ENCODE data around the gene ATE1. TPM values are rescaled to one million over a fixed set of nuclear protein-coding genes. Genes with fewer than 3 reads are reported as not detected.
"Not testable (repeated sequence)": the region's sequence is repeated elsewhere in the genome, so short reads cannot be mapped to it uniquely, and the experiment has no call there.

ATE1 gene
- total RNA-seq, result 26.0 TPM
- long read RNA-seq, full-length matches to known transcripts, result 16 of 33 reads
- long read RNA-seq, partial matches to known transcripts, result 2 of 33 reads
- long read RNA-seq, other reads (novel, unspliced or antisense), result 15 of 33 reads

GRCh38 chr10:121927841-121928527 lies at the start of gene ATE1:
TSS of gene ATE1 (minus strand) at chr10:121928031. CDS start at chr10:121927949, 82 bp downstream.
- H3K4me1 ChIP-seq, result peaks cover 17% of the 10 kb centered on the region
- no peak for TF ChIP-seq CTCF (IDR thresholded peaks at IDR 0.05)
- no peaks in the 10 kb centered on the region for H3K27me3 ChIP-seq (ENCODE audit: low read depth)
- intact Hi-C loops (cut with DNase I), result no loop called here
- peak within 1 kb of the TSS; percentile 93 for H3K4me3 ChIP-seq
- peaks cover 5% of the 10 kb centered on the region for H3K36me3 ChIP-seq
- peak within 1 kb of the TSS; percentile 99 for H3K27ac ChIP-seq
- DNase-seq (peak; percentile 93), ATAC-seq (peak; percentile 98 to 99)
- no peaks in the 10 kb centered on the region for H3K9me3 ChIP-seq

GRCh38 chr10:121976607-121977006 lies 48.8 kb upstream of the ATE1 start:
- TF ChIP-seq CTCF (IDR thresholded peaks at IDR 0.05), result no peak
- peaks cover 23% of the 10 kb centered on the region for H3K4me1 ChIP-seq
- H3K27me3 ChIP-seq (ENCODE audit: low read depth), result no peaks in the 10 kb centered on the region
- no peak for ATAC-seq
- intact Hi-C loops (cut with DNase I), result no loop called here
- no peak for DNase-seq
- peaks cover 3% of the 10 kb centered on the region for H3K36me3 ChIP-seq
- no peaks in the 10 kb centered on the region for H3K9me3 ChIP-seq
- no peak overlapping the region for H3K27ac ChIP-seq
- no peak overlapping the region for H3K4me3 ChIP-seq

- H3K4me3 ChIP-seq, result peak overlapping the region; percentile 87
- ATAC-seq (peak; percentile 29 to 31), DNase-seq (no peak)
- H3K36me3 ChIP-seq, result peaks cover 13% of the 10 kb centered on the region
- TF ChIP-seq CTCF (IDR thresholded peaks at IDR 0.05), result peak; percentile 11
- H3K27me3 ChIP-seq (ENCODE audit: low read depth), result no peaks in the 10 kb centered on the region
- H3K9me3 ChIP-seq, result no peaks in the 10 kb centered on the region
- intact Hi-C loops (cut with DNase I), result no loop called here
- peak overlapping the region; percentile 98 for H3K27ac ChIP-seq
- peaks cover 23% of the 10 kb centered on the region for H3K4me1 ChIP-seq
Measured at GRCh38 chr10:121975295-121976086, 47.7 kb upstream of the ATE1 start.

- peak; percentile 94 to 95 for ATAC-seq
- peak; percentile 87 for DNase-seq
- H3K9me3 ChIP-seq, result no peaks in the 10 kb centered on the region
- H3K27ac ChIP-seq, result peak within 1 kb of the TSS; percentile 98
- TF ChIP-seq CTCF (IDR thresholded peaks at IDR 0.05), result peak; percentile 76
- peaks cover 23% of the 10 kb centered on the region for H3K4me1 ChIP-seq
- peak within 1 kb of the TSS; percentile 87 for H3K4me3 ChIP-seq
- H3K27me3 ChIP-seq (ENCODE audit: low read depth), result no peaks in the 10 kb centered on the region
- intact Hi-C loops (cut with DNase I), result no loop called here
- peaks cover 21% of the 10 kb centered on the region for H3K36me3 ChIP-seq
Measured at GRCh38 chr10:121974535-121975294, 46.9 kb upstream of the ATE1 start, which contains the start of gene NSMCE4A. TSS of gene NSMCE4A (minus strand) at chr10:121975217. CDS start at chr10:121975165, 52 bp downstream.

GRCh38 chr10:121974019-121974534 lies 46.2 kb upstream of the ATE1 start:
- TF ChIP-seq CTCF (IDR thresholded peaks at IDR 0.05), result no peak
- H3K27ac ChIP-seq, result peak overlapping the region; percentile 98
- DNase-seq (no peak), ATAC-seq (no peak)
- H3K27me3 ChIP-seq (ENCODE audit: low read depth), result no peaks in the 10 kb centered on the region
- intact Hi-C loops (cut with DNase I), result no loop called here
- H3K4me3 ChIP-seq, result peak overlapping the region; percentile 87
- H3K9me3 ChIP-seq, result no peaks in the 10 kb centered on the region
- peaks cover 23% of the 10 kb centered on the region for H3K4me1 ChIP-seq
- peaks cover 27% of the 10 kb centered on the region for H3K36me3 ChIP-seq

- H3K27ac ChIP-seq; H3K9me3 ChIP-seq; H3K27me3 ChIP-seq (ENCODE audit: low read depth); intact Hi-C loops (cut with DNase I); DNase-seq; H3K4me3 ChIP-seq; ATAC-seq: not testable (repeated sequence)
- peaks cover 14% of the 10 kb centered on the region for H3K4me1 ChIP-seq
- peaks cover 75% of the 10 kb centered on the region for H3K36me3 ChIP-seq
Measured at GRCh38 chr10:121969086-121969485, 41.3 kb upstream of the ATE1 start.

All from lower lobe of right lung (tissue), 2 donors.